GM19193 (cell line): ENCODE data around the gene MECR.

Source experiments
- POLR2A ChIP-seq: IDR thresholded peaks from 4 replicates; pipeline ENCODE4 v1.6.1; 2011; ENCODE audit not compliant: insufficient read depth, insufficient read length; ENCODE audit errors: extremely low read depth

Gene MECR

DNA sequence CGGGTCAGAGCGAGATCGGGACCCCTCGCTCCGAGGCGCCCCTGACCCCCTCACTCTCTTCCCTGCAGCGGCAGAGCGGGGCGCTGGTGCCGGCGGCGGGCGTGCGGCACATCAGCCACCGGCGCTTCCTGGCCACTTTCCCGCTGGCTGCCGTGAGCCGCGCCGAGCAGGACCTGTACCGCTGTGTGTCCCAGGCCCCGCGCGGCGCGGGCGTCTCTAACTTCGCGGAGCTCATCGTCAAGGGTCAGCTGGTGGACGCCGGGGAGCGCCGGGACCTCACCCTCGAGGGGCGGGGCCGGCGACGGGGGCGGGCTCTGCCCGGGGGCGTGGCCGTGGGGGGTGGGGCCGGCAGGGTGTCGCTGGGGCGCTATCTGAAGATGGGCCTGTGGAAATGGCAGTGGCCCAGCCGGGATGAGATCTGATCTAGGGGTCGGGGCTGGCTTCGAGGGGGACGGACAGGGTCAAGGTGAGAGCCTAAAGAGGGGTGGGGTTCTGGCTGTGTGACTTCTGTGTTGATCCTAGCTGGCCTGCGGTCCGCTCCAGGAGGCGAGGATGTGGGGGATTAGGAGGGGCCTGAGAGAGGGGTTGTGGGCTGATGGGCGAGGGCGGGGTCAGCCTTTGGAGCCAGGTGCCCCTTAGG lies 29.2 kb upstream of the MECR start:
- TF ChIP-seq POLR2A, result no peak

DNA sequence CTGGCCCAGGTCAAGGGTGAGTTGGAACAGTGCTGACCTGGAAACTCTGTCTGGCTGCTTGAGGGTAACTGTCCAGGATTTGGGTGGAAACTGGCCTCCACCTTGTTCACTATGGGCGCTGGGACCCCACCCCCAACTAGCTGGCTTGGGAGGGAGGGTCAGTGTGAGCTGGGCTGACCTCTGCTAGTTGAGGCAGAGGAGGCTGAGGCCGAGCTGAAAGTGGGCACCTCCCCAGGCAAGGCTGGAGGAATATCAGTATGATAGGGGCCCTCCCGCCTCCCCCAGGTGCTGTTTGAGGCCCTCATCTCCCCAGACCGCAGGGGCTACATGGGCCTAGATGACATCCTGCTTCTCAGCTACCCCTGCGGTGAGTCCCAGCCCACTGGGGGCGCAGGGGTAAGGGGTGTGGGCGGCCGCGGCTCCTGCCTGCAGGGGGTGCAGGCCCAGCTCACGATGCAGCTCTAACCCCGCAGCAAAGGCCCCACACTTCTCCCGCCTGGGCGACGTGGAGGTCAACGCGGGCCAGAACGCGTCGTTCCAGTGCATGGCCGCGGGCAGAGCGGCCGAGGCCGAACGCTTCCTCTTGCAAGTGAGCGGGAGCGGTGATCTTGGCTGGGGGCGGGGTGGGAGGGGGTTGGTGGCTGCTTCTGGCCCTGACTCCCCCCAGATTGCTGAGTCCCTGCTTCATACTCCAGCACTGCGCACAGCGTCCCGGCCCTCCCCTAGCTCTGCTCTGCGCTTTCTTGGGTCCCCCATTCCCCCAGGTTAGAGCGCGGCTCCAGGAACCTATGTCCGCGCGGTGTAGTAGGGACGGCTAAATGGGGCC lies 28.5 kb upstream of the MECR start:
- TF ChIP-seq POLR2A, result no peak

GRCh38 chr1:29258189-29258975 lies 27.6 kb upstream of the MECR start:
- TF ChIP-seq POLR2A, result no peak

DNA sequence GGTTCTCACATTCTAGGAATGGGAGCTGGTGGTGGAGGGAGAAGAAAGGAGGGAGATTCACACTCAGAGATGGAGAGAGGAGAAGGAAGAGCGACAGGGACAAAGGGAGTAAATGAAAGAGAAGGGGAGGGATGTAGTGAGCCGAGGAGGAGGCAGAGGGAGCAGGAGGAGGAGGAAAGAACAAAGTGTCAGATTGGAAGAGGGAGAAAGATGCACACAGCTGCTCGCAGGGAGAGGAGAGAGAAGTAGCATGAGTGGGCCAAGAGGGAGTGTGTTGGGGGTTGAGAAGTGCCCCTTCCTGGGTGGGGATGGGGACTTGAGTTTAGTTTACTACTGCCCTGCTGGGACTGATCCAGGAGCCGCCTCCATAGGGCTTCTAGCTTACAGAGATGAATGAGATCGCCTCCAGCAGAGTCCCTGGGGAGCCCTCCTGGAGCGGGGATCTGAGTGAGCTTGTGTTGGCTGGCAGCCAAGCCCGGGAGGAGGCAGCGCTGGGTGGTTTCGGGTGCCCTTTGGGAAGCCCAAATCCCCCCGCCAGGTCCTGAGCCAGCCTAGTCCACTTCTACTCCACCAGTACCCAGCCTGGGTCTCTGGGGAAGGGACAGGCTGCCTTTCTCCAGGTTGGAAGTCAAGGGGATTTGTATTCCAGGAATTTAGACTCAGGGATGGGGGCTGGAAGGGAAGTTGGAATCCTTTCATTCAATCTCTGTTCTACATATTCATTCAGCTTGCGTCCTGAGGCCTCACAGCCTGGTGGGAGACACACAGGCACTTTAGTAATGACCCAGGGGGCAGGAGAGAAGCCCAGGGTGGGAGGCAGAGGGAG lies 26.5 kb upstream of the MECR start:
- no peak for TF ChIP-seq POLR2A

DNA sequence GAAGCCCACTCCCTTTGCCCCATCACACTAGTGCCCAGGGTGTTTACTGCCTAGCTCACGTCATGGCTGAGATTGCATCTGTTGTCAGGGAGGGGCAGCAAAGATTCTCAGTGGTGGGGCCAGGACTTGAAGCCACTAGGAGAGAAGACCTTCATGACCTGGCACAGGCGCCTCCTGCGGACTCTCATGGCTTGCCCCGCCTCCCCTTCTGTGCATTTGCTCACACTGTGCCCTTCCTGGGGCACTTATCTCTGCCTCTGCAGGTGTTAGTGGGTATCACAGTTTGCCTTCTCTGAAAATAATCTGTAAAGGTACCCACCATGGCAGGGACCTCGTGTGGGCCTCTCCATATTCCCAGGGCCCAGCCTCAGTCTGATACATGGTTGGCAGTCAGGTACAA lies 25.7 kb upstream of the MECR start:
- TF ChIP-seq POLR2A, result no peak

DNA sequence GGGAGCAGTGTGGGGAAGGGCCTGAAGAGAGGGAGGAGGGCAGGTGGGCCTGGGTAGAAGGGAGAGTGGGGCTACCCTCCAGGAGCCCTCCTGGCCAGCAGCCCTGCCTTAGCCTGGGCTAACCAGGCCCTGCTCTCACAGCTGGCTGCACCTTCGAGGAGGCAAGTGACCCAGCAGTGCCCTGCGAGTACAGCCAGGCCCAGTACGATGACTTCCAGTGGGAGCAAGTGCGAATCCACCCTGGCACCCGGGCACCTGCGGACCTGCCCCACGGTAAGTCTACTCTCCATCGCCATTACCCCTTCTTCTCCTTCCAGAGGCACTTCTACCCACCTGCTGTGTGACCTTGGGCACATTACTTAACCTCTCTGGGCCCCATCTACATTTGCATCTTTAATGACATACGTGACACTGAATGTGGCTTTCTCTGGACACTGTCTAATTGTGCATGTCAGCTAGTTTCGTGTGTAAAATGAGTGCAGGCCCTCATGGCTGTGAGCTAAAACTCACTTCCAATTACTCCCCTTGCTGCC lies 24.5 kb upstream of the MECR start:
- TF ChIP-seq POLR2A, result no peak

GRCh38 chr1:29254346-29254745 lies 23.6 kb upstream of the MECR start:
- TF ChIP-seq POLR2A, result no peak

DNA sequence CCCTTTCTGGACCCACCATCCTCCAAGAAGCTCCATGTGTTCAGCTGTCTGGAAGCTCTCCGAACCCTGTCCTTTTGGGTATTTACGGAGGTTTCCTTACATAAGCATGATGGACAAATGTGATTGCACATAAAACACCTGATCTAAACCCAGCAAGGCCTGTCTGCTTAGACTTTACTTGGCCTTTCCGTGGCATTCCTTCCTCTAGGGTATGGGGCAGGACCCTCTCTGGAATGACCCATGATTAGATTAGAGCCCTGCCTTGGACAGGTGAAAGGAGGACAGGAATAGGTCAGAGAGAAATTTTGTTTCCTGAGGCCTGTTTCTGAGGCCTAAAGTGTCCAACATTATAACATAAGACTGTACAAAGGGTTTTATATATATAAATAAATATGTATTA lies 22.4 kb upstream of the MECR start:
- TF ChIP-seq POLR2A, result no peak

GRCh38 chr1:29251164-29252124 lies 20.7 kb upstream of the MECR start:
- no peak for TF ChIP-seq POLR2A

DNA sequence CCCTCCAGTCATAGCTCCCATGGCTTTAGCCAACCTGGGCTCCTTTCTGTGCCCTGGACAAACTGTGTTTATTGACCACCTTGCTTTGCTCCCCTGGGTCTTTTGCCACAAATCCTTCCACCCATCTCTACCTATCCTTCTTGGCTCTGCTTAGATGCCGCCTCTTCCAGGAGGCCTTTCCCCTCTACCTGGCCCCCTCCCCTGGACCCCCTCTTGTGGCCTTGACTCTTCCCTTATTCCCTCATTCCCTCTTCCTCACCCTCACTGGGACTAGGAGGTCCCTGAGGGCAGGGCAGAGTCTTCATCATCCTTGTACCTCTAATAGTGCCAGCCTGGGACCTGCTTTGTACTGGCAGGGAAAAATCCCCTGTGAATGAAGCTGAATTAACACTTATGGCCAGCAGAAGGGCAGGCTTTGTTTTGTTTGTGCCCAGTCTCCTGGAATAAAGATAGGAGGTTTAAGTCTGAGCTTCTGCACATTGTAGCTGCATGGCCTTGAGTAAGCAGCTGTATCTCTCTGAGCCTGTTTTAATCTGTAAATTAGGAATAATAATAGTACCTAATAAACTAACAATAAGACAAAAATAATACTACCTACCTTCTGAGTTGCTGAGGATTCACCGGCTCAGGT lies 19.3 kb upstream of the MECR start:
- TF ChIP-seq POLR2A, result no peak

GRCh38 chr1:29249170-29249691 lies 18.5 kb upstream of the MECR start:
- TF ChIP-seq POLR2A, result no peak

GRCh38 chr1:29248409-29248808 lies 17.7 kb upstream of the MECR start:
- no peak for TF ChIP-seq POLR2A
